HG03575 (cell line): Measurements from ENCODE around the gene HPCAL1.
"Not testable (repeated sequence)": the region's sequence is repeated elsewhere in the genome, so short reads cannot be mapped to it uniquely, and the experiment has no call there.

ENCODE experiments used
- ATAC-seq: cut with Tn5 transposase; IDR thresholded peaks from one replicate; pipeline ENCODE4 v1.9.1; 2021; ENCODE audit not compliant: unreplicated experiment, insufficient number of reproducible peaks, low FRiP score; ENCODE audit errors: extremely low read depth

Gene HPCAL1

GRCh38 chr2:10302479-10303180, at the start of gene HPCAL1:
TSS of gene HPCAL1 (plus strand) at chr2:10302904. CDS start at chr2:10419758, 116,854 bp downstream.
- ATAC-seq: no peak

GRCh38 chr2:10253596-10254372, 48.9 kb upstream of the HPCAL1 start:
- ATAC-seq: no peak

GRCh38 chr2:10254373-10255188, 48.1 kb upstream of the HPCAL1 start:
- ATAC-seq: no peak

- no peak for ATAC-seq
These were observed 47.3 kb upstream of the HPCAL1 start for GRCh38 chr2:10255189-10256030.

DNA sequence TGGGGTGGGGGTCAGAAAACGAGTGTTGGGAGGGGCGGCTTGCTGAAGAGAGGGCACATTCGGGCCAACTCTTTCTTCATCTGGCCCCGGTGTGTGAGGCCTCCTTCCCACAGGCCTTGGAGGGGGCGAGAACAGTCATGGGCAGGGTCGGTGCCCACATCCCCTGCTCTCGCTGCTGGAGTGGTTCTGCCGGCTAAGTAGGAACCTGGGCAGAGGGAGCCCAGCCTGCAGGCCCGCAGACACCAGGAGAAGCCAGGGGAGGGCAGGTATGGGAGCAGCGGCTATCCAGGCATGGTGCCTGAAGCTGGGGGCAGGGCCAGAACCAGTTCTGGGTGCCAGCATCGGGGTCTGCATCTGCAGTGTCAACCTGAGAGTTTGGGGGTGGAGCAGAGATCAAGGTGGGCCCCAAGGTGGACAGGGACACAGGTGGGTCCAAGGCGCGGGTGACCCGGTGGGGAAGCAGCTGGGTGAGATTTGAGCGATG, 46.6 kb upstream of the HPCAL1 start:
- no peak for ATAC-seq

DNA sequence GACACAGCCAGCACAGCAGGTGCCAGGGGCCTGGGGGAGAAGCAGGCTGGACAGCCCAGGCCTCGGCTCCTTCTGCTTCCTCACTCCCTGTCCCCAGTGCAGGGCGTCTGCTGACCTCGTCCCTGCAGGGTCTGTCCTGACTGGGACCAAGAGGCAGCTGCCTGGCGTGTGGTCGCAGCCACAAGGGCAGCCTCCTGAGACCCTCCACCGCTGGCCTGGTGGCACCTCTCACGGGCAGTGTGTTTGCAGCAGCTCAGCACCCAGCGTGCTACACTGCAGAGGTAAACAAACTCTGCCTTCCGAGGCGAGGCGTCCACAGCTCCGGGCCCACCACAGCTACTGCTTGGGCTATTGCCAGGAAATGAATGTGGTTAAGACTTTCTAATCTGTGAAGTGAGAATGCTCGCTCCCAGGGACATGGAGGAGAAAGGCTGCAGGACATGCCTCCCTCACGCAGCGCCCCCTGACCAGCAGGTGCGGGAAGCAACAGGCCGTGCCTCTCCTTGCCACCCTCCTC, 46.1 kb upstream of the HPCAL1 start:
- no peak for ATAC-seq

DNA sequence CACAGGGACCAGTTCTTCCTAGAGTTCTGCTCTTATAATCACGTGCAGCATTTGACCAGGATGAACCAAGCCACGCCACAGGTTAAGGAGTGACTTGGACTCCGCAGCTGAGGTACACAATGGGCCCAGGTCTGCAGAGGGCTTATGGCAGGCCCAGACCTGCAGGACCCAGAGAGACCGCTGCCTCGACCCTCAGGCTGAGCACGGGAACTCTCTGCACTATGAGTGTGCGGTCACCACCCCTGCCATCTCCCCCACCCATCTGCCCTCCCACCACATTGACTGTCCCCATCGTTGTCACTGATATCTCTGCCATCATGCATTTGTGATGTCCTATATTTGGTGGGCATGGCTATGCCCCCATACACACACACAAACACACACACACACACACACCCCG, 45.7 kb upstream of the HPCAL1 start:
- no peak for ATAC-seq

DNA sequence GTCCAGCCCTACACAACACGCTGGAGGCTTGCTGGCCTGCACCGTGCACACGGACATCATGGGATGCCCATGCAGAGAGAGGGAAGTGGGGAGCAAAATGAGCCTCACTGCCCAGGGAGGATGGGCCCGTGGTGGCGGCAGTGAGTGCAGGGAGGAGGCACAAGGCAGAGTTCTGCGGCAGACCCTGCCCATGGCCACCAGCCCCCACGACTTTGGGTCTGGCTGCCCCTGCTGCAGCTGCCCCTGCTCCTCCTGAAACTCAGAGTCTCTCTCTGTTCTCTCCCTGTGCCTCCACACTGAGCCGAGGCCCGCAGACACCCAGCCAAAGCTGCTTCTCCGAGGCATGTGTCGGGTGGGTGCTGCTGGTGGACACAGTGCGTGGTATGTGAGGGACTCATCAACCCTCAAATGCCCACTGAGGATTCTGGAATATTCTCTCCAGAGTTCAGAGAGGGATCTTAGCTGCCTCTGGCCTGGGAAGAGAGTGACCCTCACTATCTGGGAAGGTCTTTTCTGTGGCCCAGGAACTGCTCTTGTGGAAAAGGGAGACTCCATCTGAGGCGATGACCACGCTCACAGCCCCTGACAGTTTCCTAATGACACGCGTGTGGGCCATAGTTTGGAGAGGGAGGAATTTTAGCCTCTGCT, 45.1 kb upstream of the HPCAL1 start:
- no peak for ATAC-seq

GRCh38 chr2:10258326-10258725, 44.4 kb upstream of the HPCAL1 start:
- no peak for ATAC-seq

GRCh38 chr2:10258726-10259125, 44.0 kb upstream of the HPCAL1 start:
- ATAC-seq: no peak

DNA sequence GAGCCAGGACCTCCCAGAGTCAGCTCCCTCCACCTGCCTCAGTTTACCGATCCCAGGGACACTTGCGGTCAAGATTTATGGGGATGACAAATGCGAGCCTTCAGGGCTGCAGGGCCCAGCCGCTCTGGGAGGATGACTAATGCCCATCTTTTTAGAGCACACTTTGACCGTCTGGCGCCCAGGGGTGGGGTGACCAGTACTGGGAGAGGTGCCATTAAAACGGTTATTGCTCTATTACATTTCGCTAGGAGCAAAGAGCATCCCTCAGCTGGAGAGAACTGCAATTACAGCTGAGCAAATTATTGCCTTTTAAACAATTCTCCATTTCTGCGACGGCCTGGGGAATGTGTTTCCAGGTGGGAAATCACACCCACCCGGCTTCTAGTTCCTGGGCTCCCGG, 42.6 kb upstream of the HPCAL1 start:
- ATAC-seq: no peak

DNA sequence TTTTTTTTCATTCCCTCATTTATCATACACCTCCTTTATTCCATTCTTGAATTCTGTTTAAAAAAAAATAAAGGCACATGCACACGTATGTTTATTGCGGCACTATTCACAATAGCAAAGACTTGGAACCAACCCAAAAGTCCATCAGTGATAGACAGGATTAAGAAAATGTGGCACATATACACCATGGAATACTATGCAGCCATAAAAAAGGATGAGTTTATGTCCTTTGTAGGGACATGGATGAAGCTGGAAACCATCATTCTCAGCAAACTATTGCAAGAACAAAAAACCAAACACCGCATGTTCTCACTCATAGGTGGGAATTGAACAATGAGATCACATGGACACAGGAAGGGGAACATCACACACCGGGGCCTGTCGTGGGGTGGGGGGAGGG, 39.2 kb upstream of the HPCAL1 start:
- not testable (repeated sequence) for ATAC-seq

DNA sequence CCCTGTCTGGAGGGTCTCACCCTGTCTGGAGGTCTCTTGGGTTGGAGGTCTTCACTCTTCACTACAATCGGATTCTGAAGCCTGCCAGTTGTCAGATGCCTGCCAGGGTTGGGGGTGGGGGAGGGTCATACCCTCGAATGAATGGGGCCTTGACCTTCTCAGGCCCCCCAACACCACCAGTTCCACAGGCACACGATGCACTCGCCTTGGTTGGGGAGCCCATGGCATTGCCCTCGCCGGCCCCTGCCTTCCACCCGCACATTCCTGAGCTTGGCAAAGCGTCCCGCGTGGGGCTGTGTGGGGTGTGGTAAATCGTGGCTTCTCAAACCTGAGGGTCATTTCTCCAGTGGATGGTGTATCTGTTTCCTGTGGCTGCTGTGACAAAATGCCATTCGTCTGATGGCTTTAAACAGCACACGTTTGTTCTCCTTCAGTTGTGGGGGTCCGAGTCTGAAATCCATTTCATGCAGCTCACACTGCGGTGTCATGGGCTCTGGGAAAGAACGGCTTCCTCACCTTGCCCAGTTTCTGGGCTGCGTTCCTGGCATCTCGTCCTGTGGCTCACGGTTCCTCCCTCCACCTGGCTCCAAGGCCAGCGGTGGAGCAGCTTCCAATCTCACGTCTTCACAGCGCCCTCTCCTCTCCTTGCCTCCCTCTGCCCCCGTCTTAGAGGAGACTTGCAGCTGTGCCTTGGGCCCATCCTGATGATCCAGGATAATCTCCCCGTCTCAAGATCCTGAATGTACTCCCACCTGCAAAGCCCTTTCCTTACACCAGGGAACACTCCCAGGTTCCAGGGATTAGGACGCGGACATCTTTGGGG, 38.0 kb upstream of the HPCAL1 start:
- no peak for ATAC-seq

- ATAC-seq: no peak
These were observed 37.2 kb upstream of the HPCAL1 start for GRCh38 chr2:10265329-10266132.

- ATAC-seq: no peak
These were observed 36.5 kb upstream of the HPCAL1 start for GRCh38 chr2:10266133-10266620.

DNA sequence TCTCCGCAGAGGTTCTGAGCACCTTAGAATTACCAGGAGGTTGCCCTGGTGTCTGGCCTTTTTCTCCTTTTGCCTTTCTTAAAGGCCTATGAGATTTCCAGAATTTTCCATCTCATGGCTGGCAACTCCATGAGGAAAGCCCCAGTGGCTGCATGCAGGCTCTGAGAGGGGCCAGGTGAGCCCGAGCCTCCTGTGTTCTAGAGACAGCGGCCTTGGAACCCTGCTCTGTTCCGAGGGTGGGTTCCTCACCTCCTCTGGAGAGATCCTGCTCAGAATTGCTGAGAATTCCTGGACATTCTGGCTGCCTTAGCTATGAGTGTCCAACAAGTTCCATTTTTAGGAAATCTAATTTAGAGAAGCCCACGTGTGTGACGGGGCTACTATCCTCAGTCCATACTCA, 35.7 kb upstream of the HPCAL1 start:
- ATAC-seq: no peak
